ENCODE measurements around the gene SLC35F6. TPM values are rescaled to one million over a fixed set of nuclear protein-coding genes. Genes with fewer than 3 reads are reported as not detected.

Gene SLC35F6
- total and polyA plus RNA-seq, 12 donors, result 13.2 to 36.2 (median 21.3) TPM

GRCh38 chr2:26735883-26736588 lies 28.0 kb upstream of the SLC35F6 start:
- peaks cover 2 to 14% (median 8%) of the 10 kb centered on the region in 9 donors for H3K4me1 ChIP-seq
- WGBS, 2 donors, result 40 to 56% methylated on average over 8 of the region's 8 CpGs
- no peaks in the 10 kb centered on the region for H3K27me3 ChIP-seq
- no peak overlapping the region for H3K4me3 ChIP-seq
- no peak for TF ChIP-seq CTCF (IDR thresholded peaks at IDR 0.05)
- H3K27ac ChIP-seq, result peak overlapping the region in 1 of 10 donors; percentile 35
- no peaks in the 10 kb centered on the region for H3K9me3 ChIP-seq
- H3K36me3 ChIP-seq, result no peaks in the 10 kb centered on the region
- intact Hi-C loops (cut with DNase I), result loop anchor here in 1 of 10 donors (5.0 kb wide), 1 partner anchor 44 kb away; the partner anchor contains the start of gene KCNK3
- ATAC-seq, result peak; percentile 31 to 64 (median 54)
- peak in 1 of 2 donors; percentile 40 for DNase-seq

GRCh38 chr2:26737221-26737620 lies 26.9 kb upstream of the SLC35F6 start:
- 79 to 85% methylated on average over 4 of the region's 4 CpGs for WGBS, 2 donors
- DNase-seq, result no peak
- ATAC-seq, result no peak
- Histone ChIP-seq H3K4me3 (no peak overlapping the region), H3K27me3 (no peaks in the 10 kb centered on the region), H3K9me3 (no peaks in the 10 kb centered on the region), H3K27ac (no peak overlapping the region), H3K4me1 (peaks cover 2 to 14% (median 8%) of the 10 kb centered on the region in 9 donors), H3K36me3 (no peaks in the 10 kb centered on the region)
- intact Hi-C loops (cut with DNase I), result loop anchor here in 1 of 10 donors (5.0 kb wide), 1 partner anchor 45 kb away; the partner anchor contains the start of gene KCNK3
- TF ChIP-seq CTCF (IDR thresholded peaks at IDR 0.05), result no peak

- DNase-seq (no peak), ATAC-seq (no peak)
- 65 to 87% methylated on average over 4 of the region's 4 CpGs for WGBS, 2 donors
- no peaks in the 10 kb centered on the region for H3K36me3 ChIP-seq
- H3K4me1 ChIP-seq, result peaks cover 2 to 14% (median 8%) of the 10 kb centered on the region in 9 donors
- no peak overlapping the region for H3K27ac ChIP-seq
- H3K27me3 ChIP-seq, result no peaks in the 10 kb centered on the region
- no peak overlapping the region for H3K4me3 ChIP-seq
- intact Hi-C loops (cut with DNase I), result loop anchor here in 1 of 10 donors (5.0 kb wide), 1 partner anchor 46 kb away; the partner anchor contains the start of gene KCNK3
- no peak for TF ChIP-seq CTCF (IDR thresholded peaks at IDR 0.05)
- H3K9me3 ChIP-seq, result no peaks in the 10 kb centered on the region
Observed at GRCh38 chr2:26738481-26738880, 25.6 kb upstream of the SLC35F6 start.

GRCh38 chr2:26739514-26739913 lies 24.6 kb upstream of the SLC35F6 start:
- H3K4me1 ChIP-seq, result peaks cover 2 to 14% (median 8%) of the 10 kb centered on the region in 9 donors
- H3K27me3 ChIP-seq, result no peaks in the 10 kb centered on the region
- WGBS, 2 donors, result 96 to 98% methylated on average over 7 of the region's 7 CpGs
- ATAC-seq (no peak), DNase-seq (no peak)
- H3K9me3 ChIP-seq, result no peaks in the 10 kb centered on the region
- TF ChIP-seq CTCF (IDR thresholded peaks at IDR 0.05), result no peak
- H3K27ac ChIP-seq, result no peak overlapping the region
- H3K36me3 ChIP-seq, result no peaks in the 10 kb centered on the region
- intact Hi-C loops (cut with DNase I), result loop anchor here in 1 of 10 donors (5.0 kb wide), 1 partner anchor 47 kb away; the partner anchor contains the start of gene KCNK3
- H3K4me3 ChIP-seq, result no peak overlapping the region

All from heart right ventricle (tissue), 16 donors.